HTR-8/SVneo (cell line): ENCODE results near the gene SIRT2.
"Not testable (repeated sequence)": the region's sequence is repeated elsewhere in the genome, so short reads cannot be mapped to it uniquely, and the experiment has no call there.

Experiments
- DNase-seq: peaks from one replicate; pipeline ENCODE4 v3.0.0; 2011; ENCODE audit warnings: low spot score, mixed read lengths; ENCODE audit not compliant: insufficient read length
- FAIRE-seq: peaks from 2 replicates; lab custom pipeline; 2011; peaks lifted over from hg19 to GRCh38; lab: Jason Lieb, UNC

Gene SIRT2

GRCh38 chr19:38899447-38900201, at the start of gene SIRT2, which contains the start of gene NFKBIB:
TSS of gene SIRT2 (minus strand) at chr19:38899618. CDS start at chr19:38899521, 97 bp downstream.
TSS of gene NFKBIB (plus strand) at chr19:38899969. CDS start at chr19:38900033, 64 bp downstream.
- FAIRE-seq (peak; percentile 99), DNase-seq (peak; percentile 99)

- no peak for DNase-seq
- FAIRE-seq = no peak
Measured at GRCh38 chr19:38946229-38947010, 47.0 kb upstream of the SIRT2 start.

GRCh38 chr19:38945562-38946228, 46.3 kb upstream of the SIRT2 start:
- DNase-seq (no peak), FAIRE-seq (no peak)

- DNase-seq (no peak), FAIRE-seq (no peak)
Measured at GRCh38 chr19:38944981-38945506, 45.6 kb upstream of the SIRT2 start.

- no peak for DNase-seq
- no peak for FAIRE-seq
Measured at GRCh38 chr19:38942471-38943181, 43.2 kb upstream of the SIRT2 start.

GRCh38 chr19:38941979-38942378, 42.6 kb upstream of the SIRT2 start:
- DNase-seq (no peak), FAIRE-seq (no peak)

- FAIRE-seq, DNase-seq: not testable (repeated sequence)
Measured at GRCh38 chr19:38941466-38941865, 42.0 kb upstream of the SIRT2 start.

GRCh38 chr19:38939957-38940356, 40.5 kb upstream of the SIRT2 start:
- FAIRE-seq (no peak), DNase-seq (no peak)

- FAIRE-seq (no peak), DNase-seq (no peak)
Measured at GRCh38 chr19:38933544-38933943, 34.1 kb upstream of the SIRT2 start.

- DNase-seq = no peak
Measured at GRCh38 chr19:38932425-38933179, 33.2 kb upstream of the SIRT2 start.

GRCh38 chr19:38931521-38931793, 32.0 kb upstream of the SIRT2 start:
- FAIRE-seq = no peak

More at GRCh38 chr19:38932425-38933179, 33.2 kb upstream of the SIRT2 start:
- no peak for FAIRE-seq

GRCh38 chr19:38930776-38931520, 31.5 kb upstream of the SIRT2 start, which contains the start of gene MRPS12:
TSS of gene MRPS12 (plus strand) at chr19:38930944. CDS start at chr19:38931295, 351 bp downstream.
- DNase-seq (peak; percentile 99), FAIRE-seq (peak; percentile 94)

More at GRCh38 chr19:38931521-38931793, 32.0 kb upstream of the SIRT2 start:
- DNase-seq = no peak

GRCh38 chr19:38929929-38930775, 30.7 kb upstream of the SIRT2 start, which contains the start of gene SARS2:
TSS of gene SARS2 (minus strand) at chr19:38930763. CDS start at chr19:38930736, 27 bp downstream.
- peak; percentile 94 for DNase-seq
- no peak for FAIRE-seq

GRCh38 chr19:38928391-38929001, 29.1 kb upstream of the SIRT2 start:
- DNase-seq (no peak), FAIRE-seq (no peak)

- FAIRE-seq (no peak), DNase-seq (no peak)
Measured at GRCh38 chr19:38924388-38924787, 25.0 kb upstream of the SIRT2 start.

GRCh38 chr19:38922482-38922881, 23.1 kb upstream of the SIRT2 start:
- DNase-seq (no peak), FAIRE-seq (no peak)
